Uterus (tissue), 2 donors: ENCODE data around the gene ACSM3.

Experiments
- CTCF ChIP-seq, 4 experiments: fragments of 200-600 bp in 2 of 4; fragments of 450-650 bp in 2 of 4; sonication (generic) in 2 of 4; IDR thresholded peaks; one replicate each; pipeline ENCODE4 v1.5.1; 2016 to 2019; ENCODE audit warnings: antibody characterized with exemption in 4 of 4, mild to moderate bottlenecking in 2 of 4, moderate library complexity in 1 of 4
- POLR2A ChIP-seq, 2 donors: fragments of 450-650 bp; IDR thresholded peaks; one replicate each; pipeline ENCODE4 v1.6.1; 2016; ENCODE audit warnings: antibody characterized with exemption in 2 of 2, mild to moderate bottlenecking in 1 of 2, moderate library complexity in 1 of 2

DNA sequence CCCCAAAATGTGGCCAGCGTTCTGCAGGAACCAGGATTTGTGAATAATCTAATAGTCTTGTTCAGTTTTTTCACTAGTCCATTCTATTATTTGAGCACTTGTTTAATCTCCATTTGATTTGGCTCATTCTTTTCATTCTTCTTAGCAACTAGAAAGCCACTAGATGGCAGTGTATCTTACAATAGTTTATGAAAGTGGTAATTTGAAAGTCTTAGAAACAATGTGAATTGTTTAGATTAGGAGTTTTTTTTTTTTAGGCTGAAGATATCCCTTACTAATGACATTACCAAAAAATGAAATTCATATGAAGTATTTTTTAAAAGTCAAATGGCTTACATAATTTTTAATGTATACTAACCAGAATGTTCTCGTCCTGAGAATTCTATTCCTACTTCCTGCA, 35.8 kb downstream of the ACSM3 start:
- TF ChIP-seq CTCF (IDR thresholded peaks at IDR 0.05) = peak; percentile 35 to 53 (median 48)
- no peak for TF ChIP-seq POLR2A (IDR thresholded peaks at IDR 0.05)
